Measurements from ENCODE around the gene SETD7. TPM values are rescaled to one million over a fixed set of nuclear protein-coding genes. Genes with fewer than 3 reads are reported as not detected.

SETD7 gene
- total RNA-seq, 1 donor from 2014 or later = 44.9 TPM

GRCh38 chr4:139558235-139559088 lies 2.4 kb upstream of the SETD7 start:
- no peak overlapping the region for H3K27ac ChIP-seq
- no peaks in the 10 kb centered on the region for H3K9me3 ChIP-seq
- H3K4me3 ChIP-seq = no peak overlapping the region
- ATAC-seq = no peak
- no peaks in the 10 kb centered on the region for H3K36me3 ChIP-seq
- DNase-seq = no peak
- H3K27me3 ChIP-seq = no peaks in the 10 kb centered on the region
- intact Hi-C loops (cut with DNase I) = no loop called here
- peaks cover 29% of the 10 kb centered on the region for H3K4me1 ChIP-seq
- TF ChIP-seq CTCF (IDR thresholded peaks at IDR 0.05) = no peak

- H3K4me3 ChIP-seq = peak overlapping the region; percentile 94
- H3K4me1 ChIP-seq = peaks cover 36% of the 10 kb centered on the region
- DNase-seq (no peak), ATAC-seq (no peak)
- H3K9me3 ChIP-seq = no peaks in the 10 kb centered on the region
- H3K27ac ChIP-seq = peak overlapping the region; percentile 94
- TF ChIP-seq CTCF (IDR thresholded peaks at IDR 0.05) = no peak
- H3K36me3 ChIP-seq = no peaks in the 10 kb centered on the region
- H3K27me3 ChIP-seq = no peaks in the 10 kb centered on the region
- intact Hi-C loops (cut with DNase I) = no loop called here
These were observed 1.6 kb upstream of the SETD7 start for GRCh38 chr4:139557556-139558110.

- Histone ChIP-seq H3K4me1 (peaks cover 43% of the 10 kb centered on the region), H3K9me3 (no peaks in the 10 kb centered on the region), H3K36me3 (no peaks in the 10 kb centered on the region), H3K27me3 (no peaks in the 10 kb centered on the region), H3K4me3 (peak overlapping the region; percentile 94), H3K27ac (peak overlapping the region; percentile 94)
- ATAC-seq (peak; percentile 44), DNase-seq (peak; percentile 86)
- intact Hi-C loops (cut with DNase I) = no loop called here
- TF ChIP-seq CTCF (IDR thresholded peaks at IDR 0.05) = no peak
These were observed 921 bp upstream of the SETD7 start for GRCh38 chr4:139556724-139557555.

- peak; percentile 87 for DNase-seq
- peak overlapping the region; percentile 94 for H3K27ac ChIP-seq
- H3K27me3 ChIP-seq = no peaks in the 10 kb centered on the region
- no peaks in the 10 kb centered on the region for H3K9me3 ChIP-seq
- peak overlapping the region; percentile 94 for H3K4me3 ChIP-seq
- intact Hi-C loops (cut with DNase I) = no loop called here
- H3K4me1 ChIP-seq = peaks cover 53% of the 10 kb centered on the region
- peak; percentile 53 for ATAC-seq
- H3K36me3 ChIP-seq = no peaks in the 10 kb centered on the region
- no peak for TF ChIP-seq CTCF (IDR thresholded peaks at IDR 0.05)
These were observed 331 bp downstream of the SETD7 start for GRCh38 chr4:139555705-139556070.

- ATAC-seq = peak; percentile 83
- intact Hi-C loops (cut with DNase I) = no loop called here
These were observed 920 bp downstream of the SETD7 start for GRCh38 chr4:139554893-139555704.

More at GRCh38 chr4:139554893-139555704, 920 bp downstream of the SETD7 start:
- Histone ChIP-seq H3K9me3 (no peaks in the 10 kb centered on the region), H3K27ac (peak overlapping the region; percentile 94), H3K4me1 (peaks cover 47% of the 10 kb centered on the region), H3K36me3 (no peaks in the 10 kb centered on the region), H3K4me3 (peak overlapping the region; percentile 94), H3K27me3 (no peaks in the 10 kb centered on the region)
- DNase-seq = peak; percentile 94
- TF ChIP-seq CTCF (IDR thresholded peaks at IDR 0.05) = no peak
